WTC11 (cell line): ENCODE measurements around the gene NEURL1B. TPM values are rescaled to one million over a fixed set of nuclear protein-coding genes. Genes with fewer than 3 reads are reported as not detected.

Source experiments
- ATAC-seq: fragments of 200-7000 bp; cut with Tn5 transposase; 2 replicates; pipeline ENCODE4 v1.10.0; 2021; ENCODE audit warnings: mild to moderate bottlenecking, moderate library complexity
- CTCF ChIA-PET: fragments of 300-600 bp; sonication (Branson Sonifier 250); formaldehyde crosslinking; loops from one replicate; lab custom pipeline; 2021; ENCODE audit warnings: antibody characterized with exemption; lab: Charles Lee
- POLR2A ChIA-PET: fragments of 350-600 bp; sonication (Branson Sonifier 250); formaldehyde crosslinking; loops from one replicate; lab custom pipeline; 2021; ENCODE audit warnings: antibody characterized with exemption; lab: Charles Lee
- DNase-seq: peaks from one replicate; pipeline ENCODE4 v3.0.0; 2021; ENCODE audit warnings: low spot score
- H3K27ac Mint-ChIP-seq: 2 replicates; pipeline ENCODE4 v1.8.0; 2021; ENCODE audit warnings: mixed read lengths
- H3K27me3 Mint-ChIP-seq: 2 replicates; pipeline ENCODE4 v1.8.0; 2021; ENCODE audit warnings: low read depth, mild to moderate bottlenecking, moderate library complexity, mixed read lengths
- H3K36me3 Mint-ChIP-seq: 2 replicates; pipeline ENCODE4 v1.8.0; 2021; ENCODE audit warnings: mixed read lengths
- H3K4me1 Mint-ChIP-seq: 2 replicates; pipeline ENCODE4 v1.8.0; 2022; ENCODE audit warnings: mixed read lengths
- H3K4me3 Mint-ChIP-seq: 2 replicates; pipeline ENCODE4 v1.8.0; 2021; ENCODE audit warnings: mild to moderate bottlenecking, moderate library complexity, mixed read lengths
- H3K9me3 Mint-ChIP-seq: 2 replicates; pipeline ENCODE4 v1.8.0; 2021; ENCODE audit warnings: mixed read lengths
- ATF1 ChIP-seq: sonication (generic); formaldehyde crosslinking; IDR thresholded peaks from 2 replicates; pipeline ENCODE4 v1.8.1; 2023; ENCODE audit warnings: mild to moderate bottlenecking, moderate library complexity, missing genetic modification reagents
- CDX4 ChIP-seq: fragments of 250-450 bp; sonication (Bioruptor Pico); IDR thresholded peaks from 2 replicates; pipeline ENCODE4 v1.9.0; 2021; ENCODE audit warnings: moderate library complexity, mild to moderate bottlenecking, inconsistent platforms, borderline replicate concordance
- GTF2I ChIP-seq: fragments of 250-450 bp; sonication (Bioruptor Pico); conservative IDR thresholded peaks from 2 replicates; pipeline ENCODE4 v1.4.0; 2021; ENCODE audit warnings: mild to moderate bottlenecking
- HMGA2 ChIP-seq: fragments of 250-450 bp; sonication (Bioruptor Pico); IDR thresholded peaks from 2 replicates; pipeline ENCODE4 v1.4.0; 2021; ENCODE audit warnings: mild to moderate bottlenecking, moderate library complexity
- KAT7 ChIP-seq: sonication (generic); formaldehyde crosslinking; IDR thresholded peaks from 2 replicates; pipeline ENCODE4 v1.8.1; 2023; ENCODE audit warnings: missing genetic modification reagents, mild to moderate bottlenecking, borderline replicate concordance
- ZBTB21 ChIP-seq: sonication (generic); formaldehyde crosslinking; IDR thresholded peaks from 2 replicates; pipeline ENCODE4 v1.8.1; 2023; ENCODE audit warnings: mild to moderate bottlenecking, missing genetic modification reagents, borderline replicate concordance
- ZNF121 ChIP-seq: sonication (generic); formaldehyde crosslinking; IDR thresholded peaks from 2 replicates; pipeline ENCODE4 v1.8.0; 2023; ENCODE audit warnings: missing genetic modification reagents
- ZNF138 ChIP-seq: sonication (generic); formaldehyde crosslinking; conservative IDR thresholded peaks from 2 replicates; pipeline ENCODE4 v1.8.1; 2022; ENCODE audit warnings: mild to moderate bottlenecking, moderate library complexity, missing genetic modification reagents
- ZNF232 ChIP-seq: sonication (generic); formaldehyde crosslinking; IDR thresholded peaks from 2 replicates; pipeline ENCODE4 v1.8.0; 2022; ENCODE audit warnings: mild to moderate bottlenecking, missing genetic modification reagents
- ZNF281 ChIP-seq: sonication (generic); formaldehyde crosslinking; IDR thresholded peaks from 2 replicates; pipeline ENCODE4 v1.8.0; 2023; ENCODE audit warnings: mild to moderate bottlenecking, missing genetic modification reagents
- total RNA-seq: library from RNA; stranded (reverse); gene quantifications from 3 replicates; pipeline ENCODE4 v1.2.3, GENCODE V29; 2021
- TF ChIP-seq, protein P1 (sequence below): sonication (generic); formaldehyde crosslinking; IDR thresholded peaks from 2 replicates; pipeline ENCODE4 v1.8.0; 2022; ENCODE audit warnings: mild to moderate bottlenecking, missing genetic modification reagents
- TF ChIP-seq, protein P2 (sequence below): sonication (generic); formaldehyde crosslinking; IDR thresholded peaks from 2 replicates; pipeline ENCODE4 v1.8.0; 2023; ENCODE audit warnings: missing genetic modification reagents, mild to moderate bottlenecking, borderline replicate concordance
- TF ChIP-seq, protein P3 (sequence below): fragments of 250-450 bp; sonication (Bioruptor Pico); conservative IDR thresholded peaks from 2 replicates; pipeline ENCODE4 v1.9.0; 2021; ENCODE audit warnings: mild to moderate bottlenecking
- TF ChIP-seq, protein P4 (sequence below): sonication (generic); formaldehyde crosslinking; IDR thresholded peaks from 2 replicates; pipeline ENCODE4 v1.8.0; 2022; ENCODE audit warnings: mild to moderate bottlenecking, missing genetic modification reagents
- TF ChIP-seq, protein P5 (sequence below): fragments of 200-600 bp; IDR thresholded peaks from 2 replicates; pipeline ENCODE4 v1.8.0; 2022; ENCODE audit warnings: antibody characterized with exemption
- TF ChIP-seq, protein P6 (sequence below): sonication (generic); formaldehyde crosslinking; IDR thresholded peaks from 2 replicates; pipeline ENCODE4 v1.8.1; 2023; ENCODE audit warnings: mild to moderate bottlenecking, missing genetic modification reagents, moderate library complexity

The NEURL1B gene
- total RNA-seq, 1 experiment from 2014 or later: 9.8 TPM

- POLR2A ChIA-PET: interaction anchor here (0.9 kb wide), 1 partner anchor 50 kb away, joined by 3 read pairs; the partner anchor contains the start of gene DUSP1
- ATAC-seq (no peak), DNase-seq (no peak)
- no peak overlapping the region for H3K27ac Mint-ChIP-seq
- H3K4me3 Mint-ChIP-seq: no peak overlapping the region
- H3K36me3 Mint-ChIP-seq: no peaks in the 10 kb centered on the region
- peaks cover 2% of the 10 kb centered on the region; the same call in 1 of the 2 replicates for H3K4me1 Mint-ChIP-seq
- peaks cover 25% of the 10 kb centered on the region for H3K27me3 Mint-ChIP-seq
- TF ChIP-seq, protein P1, sequence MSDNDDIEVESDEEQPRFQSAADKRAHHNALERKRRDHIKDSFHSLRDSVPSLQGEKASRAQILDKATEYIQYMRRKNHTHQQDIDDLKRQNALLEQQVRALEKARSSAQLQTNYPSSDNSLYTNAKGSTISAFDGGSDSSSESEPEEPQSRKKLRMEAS (CRISPR knock-in tag): no peak
- TF ChIP-seq ZNF121 (CRISPR knock-in tag): no peak
- TF ChIP-seq ZNF138: no peak
- no peak for TF ChIP-seq ZBTB21 (CRISPR knock-in tag)
- TF ChIP-seq ZNF281 (CRISPR knock-in tag): no peak
- CTCF ChIA-PET: interaction anchor here (0.6 to 1.9 kb wide), 3 partner anchors 40 to 103 kb away, joined by 3 to 12 read pairs (median 4); partner anchors contain the start of gene DUSP1
- H3K9me3 Mint-ChIP-seq: no peaks in the 10 kb centered on the region
These were observed 79.6 kb downstream of the NEURL1B start for GRCh38 chr5:172720655-172721054.

DNA sequence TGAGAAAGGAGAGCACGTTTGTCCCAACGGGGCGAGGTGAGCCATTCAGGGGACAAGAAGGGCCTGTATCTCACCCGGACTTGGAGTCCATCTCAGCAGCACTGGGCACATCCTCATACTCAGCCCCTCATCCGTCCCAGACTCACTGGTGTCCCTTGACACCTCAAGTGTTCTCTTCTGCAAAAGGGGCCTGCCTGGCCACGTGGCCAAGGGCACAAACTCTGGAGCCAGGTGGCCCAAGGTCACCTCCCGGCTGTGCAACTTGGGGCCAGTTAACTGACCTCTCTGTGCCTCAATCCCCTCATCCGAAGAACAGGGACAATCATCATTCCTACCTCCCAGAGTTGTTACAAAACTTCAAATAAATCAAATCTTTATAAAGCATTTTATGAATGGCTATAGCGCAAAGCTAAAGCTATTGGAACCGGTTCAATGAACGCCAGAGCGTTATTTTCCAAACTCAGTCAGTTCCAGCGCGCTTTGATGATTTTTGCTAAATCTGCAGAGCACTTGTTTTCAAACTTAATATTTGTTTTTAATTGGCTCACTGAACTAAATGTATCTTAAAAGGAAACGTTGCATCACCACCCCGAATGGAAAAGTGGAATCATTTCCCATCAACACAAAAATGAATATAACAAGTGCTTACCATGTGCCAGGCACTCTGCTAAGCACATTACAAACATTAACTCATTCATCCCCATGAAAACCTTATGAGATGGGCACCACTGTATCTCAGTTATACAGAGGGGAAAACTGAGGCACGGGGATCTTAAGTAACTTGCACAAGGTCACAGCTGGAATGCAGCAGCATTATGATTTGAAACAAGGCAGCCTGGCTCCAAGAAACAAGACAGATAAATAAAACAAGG, 80.6 kb downstream of the NEURL1B start:
- ATAC-seq (no peak), DNase-seq (no peak)
- Mint-ChIP-seq H3K4me3 (no peak overlapping the region), H3K36me3 (no peaks in the 10 kb centered on the region), H3K9me3 (no peaks in the 10 kb centered on the region), H3K27me3 (peaks cover 25% of the 10 kb centered on the region), H3K4me1 (peaks cover 2% of the 10 kb centered on the region; the same call in 1 of the 2 replicates), H3K27ac (no peak overlapping the region)
- CTCF ChIA-PET: interaction anchor here (1.1 to 2.0 kb wide), 2 partner anchors 51 to 242 kb away, joined by 3 to 5 read pairs; no protein-coding TSS in a partner anchor
- POLR2A ChIA-PET: no interaction called here
- TF ChIP-seq GTF2I (CRISPR knock-in tag): no peak
- TF ChIP-seq ATF1 (CRISPR knock-in tag): no peak
- no peak for TF ChIP-seq CDX4 (CRISPR knock-in tag)
- TF ChIP-seq, protein P2, sequence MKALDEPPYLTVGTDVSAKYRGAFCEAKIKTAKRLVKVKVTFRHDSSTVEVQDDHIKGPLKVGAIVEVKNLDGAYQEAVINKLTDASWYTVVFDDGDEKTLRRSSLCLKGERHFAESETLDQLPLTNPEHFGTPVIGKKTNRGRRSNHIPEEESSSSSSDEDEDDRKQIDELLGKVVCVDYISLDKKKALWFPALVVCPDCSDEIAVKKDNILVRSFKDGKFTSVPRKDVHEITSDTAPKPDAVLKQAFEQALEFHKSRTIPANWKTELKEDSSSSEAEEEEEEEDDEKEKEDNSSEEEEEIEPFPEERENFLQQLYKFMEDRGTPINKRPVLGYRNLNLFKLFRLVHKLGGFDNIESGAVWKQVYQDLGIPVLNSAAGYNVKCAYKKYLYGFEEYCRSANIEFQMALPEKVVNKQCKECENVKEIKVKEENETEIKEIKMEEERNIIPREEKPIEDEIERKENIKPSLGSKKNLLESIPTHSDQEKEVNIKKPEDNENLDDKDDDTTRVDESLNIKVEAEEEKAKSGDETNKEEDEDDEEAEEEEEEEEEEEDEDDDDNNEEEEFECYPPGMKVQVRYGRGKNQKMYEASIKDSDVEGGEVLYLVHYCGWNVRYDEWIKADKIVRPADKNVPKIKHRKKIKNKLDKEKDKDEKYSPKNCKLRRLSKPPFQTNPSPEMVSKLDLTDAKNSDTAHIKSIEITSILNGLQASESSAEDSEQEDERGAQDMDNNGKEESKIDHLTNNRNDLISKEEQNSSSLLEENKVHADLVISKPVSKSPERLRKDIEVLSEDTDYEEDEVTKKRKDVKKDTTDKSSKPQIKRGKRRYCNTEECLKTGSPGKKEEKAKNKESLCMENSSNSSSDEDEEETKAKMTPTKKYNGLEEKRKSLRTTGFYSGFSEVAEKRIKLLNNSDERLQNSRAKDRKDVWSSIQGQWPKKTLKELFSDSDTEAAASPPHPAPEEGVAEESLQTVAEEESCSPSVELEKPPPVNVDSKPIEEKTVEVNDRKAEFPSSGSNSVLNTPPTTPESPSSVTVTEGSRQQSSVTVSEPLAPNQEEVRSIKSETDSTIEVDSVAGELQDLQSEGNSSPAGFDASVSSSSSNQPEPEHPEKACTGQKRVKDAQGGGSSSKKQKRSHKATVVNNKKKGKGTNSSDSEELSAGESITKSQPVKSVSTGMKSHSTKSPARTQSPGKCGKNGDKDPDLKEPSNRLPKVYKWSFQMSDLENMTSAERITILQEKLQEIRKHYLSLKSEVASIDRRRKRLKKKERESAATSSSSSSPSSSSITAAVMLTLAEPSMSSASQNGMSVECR (CRISPR knock-in tag): no peak
- TF ChIP-seq ZNF232 (CRISPR knock-in tag): no peak
- TF ChIP-seq, protein P1 (CRISPR knock-in tag): no peak
- TF ChIP-seq, protein P3, sequence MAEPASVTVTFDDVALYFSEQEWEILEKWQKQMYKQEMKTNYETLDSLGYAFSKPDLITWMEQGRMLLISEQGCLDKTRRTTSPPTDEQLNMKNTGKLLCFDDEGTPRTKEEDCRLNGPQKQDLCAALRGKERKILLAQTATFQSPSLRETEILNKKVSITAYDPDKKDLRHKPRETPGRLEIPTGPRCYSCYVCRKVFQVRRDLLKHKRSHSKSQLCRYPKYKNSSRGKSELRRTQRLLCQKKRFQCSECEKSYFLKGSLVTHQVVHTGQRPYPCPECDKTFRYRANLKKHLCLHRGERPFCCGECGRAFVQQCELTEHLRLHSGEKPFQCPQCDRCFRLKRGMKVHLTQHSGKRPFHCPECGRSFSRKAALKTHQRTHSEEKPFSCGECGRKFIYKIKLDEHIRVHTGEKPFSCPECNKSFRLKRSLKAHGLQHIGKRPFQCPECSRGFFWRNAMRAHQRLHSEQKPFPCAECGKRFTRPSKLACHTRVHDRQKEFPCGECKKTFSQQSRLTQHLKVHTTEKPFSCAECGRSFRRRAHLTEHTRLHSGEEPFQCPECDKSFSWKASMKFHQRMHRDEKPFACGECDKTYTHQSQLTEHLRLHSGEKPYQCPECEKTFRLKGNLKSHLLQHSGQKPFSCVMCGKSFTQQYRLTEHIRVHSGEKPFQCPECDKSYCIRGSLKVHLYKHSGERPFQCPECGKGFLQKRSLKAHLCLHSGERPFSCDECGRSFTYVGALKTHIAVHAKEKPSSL (CRISPR knock-in tag): no peak
- TF ChIP-seq, protein P4, sequence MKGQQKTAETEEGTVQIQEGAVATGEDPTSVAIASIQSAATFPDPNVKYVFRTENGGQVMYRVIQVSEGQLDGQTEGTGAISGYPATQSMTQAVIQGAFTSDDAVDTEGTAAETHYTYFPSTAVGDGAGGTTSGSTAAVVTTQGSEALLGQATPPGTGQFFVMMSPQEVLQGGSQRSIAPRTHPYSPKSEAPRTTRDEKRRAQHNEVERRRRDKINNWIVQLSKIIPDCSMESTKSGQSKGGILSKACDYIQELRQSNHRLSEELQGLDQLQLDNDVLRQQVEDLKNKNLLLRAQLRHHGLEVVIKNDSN (CRISPR knock-in tag): no peak
- TF ChIP-seq, protein P5, sequence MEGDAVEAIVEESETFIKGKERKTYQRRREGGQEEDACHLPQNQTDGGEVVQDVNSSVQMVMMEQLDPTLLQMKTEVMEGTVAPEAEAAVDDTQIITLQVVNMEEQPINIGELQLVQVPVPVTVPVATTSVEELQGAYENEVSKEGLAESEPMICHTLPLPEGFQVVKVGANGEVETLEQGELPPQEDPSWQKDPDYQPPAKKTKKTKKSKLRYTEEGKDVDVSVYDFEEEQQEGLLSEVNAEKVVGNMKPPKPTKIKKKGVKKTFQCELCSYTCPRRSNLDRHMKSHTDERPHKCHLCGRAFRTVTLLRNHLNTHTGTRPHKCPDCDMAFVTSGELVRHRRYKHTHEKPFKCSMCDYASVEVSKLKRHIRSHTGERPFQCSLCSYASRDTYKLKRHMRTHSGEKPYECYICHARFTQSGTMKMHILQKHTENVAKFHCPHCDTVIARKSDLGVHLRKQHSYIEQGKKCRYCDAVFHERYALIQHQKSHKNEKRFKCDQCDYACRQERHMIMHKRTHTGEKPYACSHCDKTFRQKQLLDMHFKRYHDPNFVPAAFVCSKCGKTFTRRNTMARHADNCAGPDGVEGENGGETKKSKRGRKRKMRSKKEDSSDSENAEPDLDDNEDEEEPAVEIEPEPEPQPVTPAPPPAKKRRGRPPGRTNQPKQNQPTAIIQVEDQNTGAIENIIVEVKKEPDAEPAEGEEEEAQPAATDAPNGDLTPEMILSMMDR: no peak
- no peak for TF ChIP-seq HMGA2 (CRISPR knock-in tag)
- TF ChIP-seq KAT7 (CRISPR knock-in tag): no peak
- TF ChIP-seq, protein P6, sequence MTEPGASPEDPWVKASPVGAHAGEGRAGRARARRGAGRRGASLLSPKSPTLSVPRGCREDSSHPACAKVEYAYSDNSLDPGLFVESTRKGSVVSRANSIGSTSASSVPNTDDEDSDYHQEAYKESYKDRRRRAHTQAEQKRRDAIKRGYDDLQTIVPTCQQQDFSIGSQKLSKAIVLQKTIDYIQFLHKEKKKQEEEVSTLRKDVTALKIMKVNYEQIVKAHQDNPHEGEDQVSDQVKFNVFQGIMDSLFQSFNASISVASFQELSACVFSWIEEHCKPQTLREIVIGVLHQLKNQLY (CRISPR knock-in tag): no peak
